ENCODE data around the gene BCL2L14. TPM values are rescaled to one million over a fixed set of nuclear protein-coding genes. Genes with fewer than 3 reads are reported as not detected.

The BCL2L14 gene
- total RNA-seq, 1 donor from 2014 or later: 0.64 TPM

DNA sequence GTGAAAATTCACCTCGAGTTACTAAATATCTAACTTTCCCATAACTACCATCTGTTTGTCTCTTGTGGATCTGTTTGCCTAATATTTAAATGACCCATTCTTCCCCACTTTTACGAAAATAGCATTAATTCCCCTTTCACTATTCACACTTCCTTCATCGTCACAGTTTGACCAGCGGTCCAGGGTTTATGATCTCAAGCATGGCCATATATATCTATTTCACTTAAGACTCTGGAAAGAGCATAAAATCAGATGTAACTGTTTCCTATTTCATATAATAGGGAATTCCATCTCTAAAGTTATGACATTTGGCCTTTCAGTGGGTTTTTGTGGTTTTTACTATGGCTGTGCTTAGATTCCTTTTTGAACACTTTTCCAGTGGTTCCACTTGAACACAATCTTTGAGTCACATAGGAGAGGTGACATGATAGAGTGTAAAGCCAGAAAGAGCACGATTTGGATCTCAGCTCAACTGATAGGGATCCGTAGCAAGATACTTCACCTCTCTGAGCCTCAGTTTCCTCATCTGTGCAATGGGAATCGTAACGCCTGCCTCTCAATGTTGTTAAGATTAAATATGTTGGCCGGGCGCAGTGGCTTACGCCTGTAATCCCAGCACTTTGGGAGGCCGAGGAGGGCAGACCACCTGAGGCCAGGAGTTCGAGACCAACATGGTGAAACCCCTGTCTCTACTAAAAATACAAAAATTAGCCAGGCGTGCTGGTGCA, 754 bp upstream of the BCL2L14 start:
- Mint-ChIP-seq H3K9me3 (ENCODE audit: unreplicated experiment) (no peaks in the 10 kb centered on the region), H3K27me3 (ENCODE audit: unreplicated experiment) (peaks cover 1% of the 10 kb centered on the region), H3K27ac (ENCODE audit: unreplicated experiment) (no peak overlapping the region), H3K36me3 (ENCODE audit: low read depth, unreplicated experiment) (no peaks in the 10 kb centered on the region), H3K4me1 (ENCODE audit: unreplicated experiment) (peaks cover 7% of the 10 kb centered on the region), H3K4me3 (ENCODE audit: unreplicated experiment) (no peak overlapping the region)
- TF ChIP-seq, protein P1, sequence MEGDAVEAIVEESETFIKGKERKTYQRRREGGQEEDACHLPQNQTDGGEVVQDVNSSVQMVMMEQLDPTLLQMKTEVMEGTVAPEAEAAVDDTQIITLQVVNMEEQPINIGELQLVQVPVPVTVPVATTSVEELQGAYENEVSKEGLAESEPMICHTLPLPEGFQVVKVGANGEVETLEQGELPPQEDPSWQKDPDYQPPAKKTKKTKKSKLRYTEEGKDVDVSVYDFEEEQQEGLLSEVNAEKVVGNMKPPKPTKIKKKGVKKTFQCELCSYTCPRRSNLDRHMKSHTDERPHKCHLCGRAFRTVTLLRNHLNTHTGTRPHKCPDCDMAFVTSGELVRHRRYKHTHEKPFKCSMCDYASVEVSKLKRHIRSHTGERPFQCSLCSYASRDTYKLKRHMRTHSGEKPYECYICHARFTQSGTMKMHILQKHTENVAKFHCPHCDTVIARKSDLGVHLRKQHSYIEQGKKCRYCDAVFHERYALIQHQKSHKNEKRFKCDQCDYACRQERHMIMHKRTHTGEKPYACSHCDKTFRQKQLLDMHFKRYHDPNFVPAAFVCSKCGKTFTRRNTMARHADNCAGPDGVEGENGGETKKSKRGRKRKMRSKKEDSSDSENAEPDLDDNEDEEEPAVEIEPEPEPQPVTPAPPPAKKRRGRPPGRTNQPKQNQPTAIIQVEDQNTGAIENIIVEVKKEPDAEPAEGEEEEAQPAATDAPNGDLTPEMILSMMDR (IDR thresholded peaks at IDR 0.05; ENCODE audit: unreplicated experiment): no peak
- no peak for DNase-seq (ENCODE audit: low spot score)

DNA sequence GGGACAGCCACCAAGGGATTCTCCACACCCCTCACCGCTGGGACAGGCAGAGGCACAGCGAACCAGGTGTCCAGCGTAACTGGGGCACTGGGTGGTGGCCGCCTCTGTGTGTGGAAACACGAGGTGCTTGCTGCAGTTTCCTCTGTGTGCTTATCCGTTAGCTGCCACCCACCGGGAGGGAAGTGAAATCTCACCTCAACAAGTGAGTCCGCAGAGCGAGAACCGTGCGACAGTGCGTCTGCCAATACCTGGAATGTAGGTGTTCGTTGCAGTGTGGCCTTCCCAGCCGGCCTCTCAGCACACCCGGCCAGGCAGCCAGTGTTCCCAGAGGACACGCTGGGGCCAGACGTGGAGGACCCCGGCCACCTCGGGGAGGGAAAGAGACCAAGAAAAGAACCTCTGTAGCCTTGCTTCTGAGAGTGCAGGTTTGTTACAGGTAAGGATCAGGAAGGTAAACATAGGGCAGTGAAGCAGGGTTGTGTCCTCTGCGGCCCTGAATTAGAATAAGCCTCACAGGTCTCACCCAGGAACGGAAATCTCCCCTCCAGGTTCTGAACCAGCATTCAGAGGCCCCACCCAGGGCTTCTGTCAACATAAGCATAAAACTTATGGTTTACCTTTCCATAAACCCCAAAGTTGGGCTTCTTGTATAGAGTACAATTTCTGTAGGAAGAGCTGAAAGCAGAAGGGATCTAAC, 1.5 kb downstream of the BCL2L14 start:
- H3K9me3 Mint-ChIP-seq (ENCODE audit: unreplicated experiment): no peaks in the 10 kb centered on the region
- H3K36me3 Mint-ChIP-seq (ENCODE audit: low read depth, unreplicated experiment): no peaks in the 10 kb centered on the region
- H3K4me1 Mint-ChIP-seq (ENCODE audit: unreplicated experiment): peaks cover 17% of the 10 kb centered on the region
- peaks cover 1% of the 10 kb centered on the region for H3K27me3 Mint-ChIP-seq (ENCODE audit: unreplicated experiment)
- H3K27ac Mint-ChIP-seq (ENCODE audit: unreplicated experiment): no peak overlapping the region
- DNase-seq (ENCODE audit: low spot score): no peak
- H3K4me3 Mint-ChIP-seq (ENCODE audit: unreplicated experiment): no peak overlapping the region
- TF ChIP-seq, protein P1 (IDR thresholded peaks at IDR 0.05; ENCODE audit: unreplicated experiment): no peak

DNA sequence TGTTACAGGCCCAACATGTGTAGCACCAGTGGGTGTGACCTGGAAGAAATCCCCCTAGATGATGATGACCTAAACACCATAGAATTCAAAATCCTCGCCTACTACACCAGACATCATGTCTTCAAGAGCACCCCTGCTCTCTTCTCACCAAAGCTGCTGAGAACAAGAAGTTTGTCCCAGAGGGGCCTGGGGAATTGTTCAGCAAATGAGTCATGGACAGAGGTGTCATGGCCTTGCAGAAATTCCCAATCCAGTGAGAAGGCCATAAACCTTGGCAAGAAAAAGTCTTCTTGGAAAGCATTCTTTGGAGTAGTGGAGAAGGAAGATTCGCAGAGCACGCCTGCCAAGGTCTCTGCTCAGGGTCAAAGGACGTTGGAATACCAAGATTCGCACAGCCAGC, 8.6 kb downstream of the BCL2L14 start:
- H3K27ac Mint-ChIP-seq (ENCODE audit: unreplicated experiment): no peak overlapping the region
- TF ChIP-seq, protein P1 (IDR thresholded peaks at IDR 0.05; ENCODE audit: unreplicated experiment): no peak
- H3K9me3 Mint-ChIP-seq (ENCODE audit: unreplicated experiment): no peaks in the 10 kb centered on the region
- no peak overlapping the region for H3K4me3 Mint-ChIP-seq (ENCODE audit: unreplicated experiment)
- H3K36me3 Mint-ChIP-seq (ENCODE audit: low read depth, unreplicated experiment): no peaks in the 10 kb centered on the region
- DNase-seq (ENCODE audit: low spot score): no peak
- peaks cover 41% of the 10 kb centered on the region for H3K4me1 Mint-ChIP-seq (ENCODE audit: unreplicated experiment)
- H3K27me3 Mint-ChIP-seq (ENCODE audit: unreplicated experiment): peaks cover 5% of the 10 kb centered on the region

DNA sequence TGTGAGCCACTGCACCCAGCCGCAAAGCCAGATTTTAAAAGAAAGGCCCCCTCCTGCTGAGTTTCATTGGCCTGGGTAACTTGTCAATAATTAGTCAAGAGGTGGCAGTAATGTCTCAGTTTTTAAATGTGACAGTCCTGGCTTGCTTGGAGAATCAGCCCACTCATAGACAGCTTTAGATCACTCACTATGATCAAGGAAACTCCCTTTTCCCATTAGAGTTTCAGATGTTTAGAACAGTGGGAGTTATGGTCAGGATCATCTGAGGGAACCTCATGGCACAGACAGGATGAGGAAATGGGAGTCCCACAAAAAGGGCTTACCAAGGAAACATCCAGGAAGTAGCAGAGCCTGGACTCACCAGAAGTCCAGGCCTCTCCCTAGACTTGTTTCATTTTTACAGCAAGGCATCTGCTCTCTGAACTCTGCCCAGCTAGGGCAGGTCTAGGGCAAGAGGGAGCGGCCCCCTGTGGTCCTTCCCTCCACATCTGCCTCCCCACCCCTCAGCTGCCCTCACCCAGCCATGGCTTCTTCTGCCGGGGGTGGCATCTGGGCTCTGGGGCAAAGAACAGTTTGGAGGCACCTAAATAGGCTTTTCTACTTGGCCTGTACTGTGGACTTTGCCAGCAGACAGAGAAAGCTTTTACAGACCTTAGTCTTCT, 11.2 kb downstream of the BCL2L14 start:
- Mint-ChIP-seq H3K4me1 (ENCODE audit: unreplicated experiment) (peaks cover 42% of the 10 kb centered on the region), H3K27me3 (ENCODE audit: unreplicated experiment) (peaks cover 6% of the 10 kb centered on the region), H3K9me3 (ENCODE audit: unreplicated experiment) (no peaks in the 10 kb centered on the region), H3K36me3 (ENCODE audit: low read depth, unreplicated experiment) (peaks cover 1% of the 10 kb centered on the region), H3K4me3 (ENCODE audit: unreplicated experiment) (no peak overlapping the region), H3K27ac (ENCODE audit: unreplicated experiment) (peak overlapping the region; percentile 70)
- TF ChIP-seq, protein P1 (IDR thresholded peaks at IDR 0.05; ENCODE audit: unreplicated experiment): no peak
- DNase-seq (ENCODE audit: low spot score): peak; percentile 12
